ENCODE results near the gene GPR39. TPM values are rescaled to one million over a fixed set of nuclear protein-coding genes. Genes with fewer than 3 reads are reported as not detected.

The GPR39 gene
- total RNA-seq, 1 experiment from 2014 or later: 9.0 TPM

DNA sequence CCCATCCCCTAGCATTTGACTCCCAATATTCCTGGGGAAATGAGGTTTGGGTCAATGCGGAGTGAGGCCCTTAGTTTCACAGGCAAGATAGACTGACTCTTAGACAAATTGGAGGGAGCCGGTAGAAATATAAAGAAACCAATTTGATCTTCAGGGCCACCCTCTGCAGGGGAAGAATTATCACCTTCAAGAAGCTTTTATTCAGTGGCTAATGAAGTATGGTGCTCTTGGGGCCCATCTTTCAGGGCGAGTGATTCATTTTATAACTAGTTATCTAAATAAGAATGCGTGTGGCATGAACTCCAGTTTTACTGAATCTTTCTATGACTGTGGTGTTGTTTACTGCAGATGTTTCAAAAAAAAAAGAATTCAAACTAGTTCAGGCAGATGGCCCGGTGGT lies 165.0 kb downstream of the GPR39 start:
- H3K9me3 ChIP-seq (ENCODE audit: control insufficient read depth, insufficient read depth, low read depth, low read length): no peaks in the 10 kb centered on the region
- H3K36me3 ChIP-seq (ENCODE audit: control insufficient read depth, insufficient read depth, low read length): no peaks in the 10 kb centered on the region
- H3K4me1 ChIP-seq (ENCODE audit: control insufficient read depth, insufficient read depth, low read length): no peaks in the 10 kb centered on the region
- DNase-seq (ENCODE audit: low read depth, low spot score): no peak
- in situ Hi-C loops (cut with HindIII; ENCODE audit: low pct_unique_long_range_greater_than_20kb, low sequenced_read_pairs) (no loop called here), intact Hi-C loops (cut with micrococcal nuclease; ENCODE audit: unreplicated experiment) (no loop called here)
- CTCF ChIA-PET: no interaction called here
- POLR2A ChIA-PET: no interaction called here
- no TSS peak for BruUV-seq (replicated peaks)
- no peak overlapping the region for H3K27ac ChIP-seq (ENCODE audit: low read length)
- TF ChIP-seq, protein P1, sequence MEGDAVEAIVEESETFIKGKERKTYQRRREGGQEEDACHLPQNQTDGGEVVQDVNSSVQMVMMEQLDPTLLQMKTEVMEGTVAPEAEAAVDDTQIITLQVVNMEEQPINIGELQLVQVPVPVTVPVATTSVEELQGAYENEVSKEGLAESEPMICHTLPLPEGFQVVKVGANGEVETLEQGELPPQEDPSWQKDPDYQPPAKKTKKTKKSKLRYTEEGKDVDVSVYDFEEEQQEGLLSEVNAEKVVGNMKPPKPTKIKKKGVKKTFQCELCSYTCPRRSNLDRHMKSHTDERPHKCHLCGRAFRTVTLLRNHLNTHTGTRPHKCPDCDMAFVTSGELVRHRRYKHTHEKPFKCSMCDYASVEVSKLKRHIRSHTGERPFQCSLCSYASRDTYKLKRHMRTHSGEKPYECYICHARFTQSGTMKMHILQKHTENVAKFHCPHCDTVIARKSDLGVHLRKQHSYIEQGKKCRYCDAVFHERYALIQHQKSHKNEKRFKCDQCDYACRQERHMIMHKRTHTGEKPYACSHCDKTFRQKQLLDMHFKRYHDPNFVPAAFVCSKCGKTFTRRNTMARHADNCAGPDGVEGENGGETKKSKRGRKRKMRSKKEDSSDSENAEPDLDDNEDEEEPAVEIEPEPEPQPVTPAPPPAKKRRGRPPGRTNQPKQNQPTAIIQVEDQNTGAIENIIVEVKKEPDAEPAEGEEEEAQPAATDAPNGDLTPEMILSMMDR (IDR thresholded peaks at IDR 0.05): no peak
- no peak for TF ChIP-seq POLR2AphosphoS5 (IDR thresholded peaks at IDR 0.05; ENCODE audit: low read depth, low read length)
- TF ChIP-seq, protein P2, sequence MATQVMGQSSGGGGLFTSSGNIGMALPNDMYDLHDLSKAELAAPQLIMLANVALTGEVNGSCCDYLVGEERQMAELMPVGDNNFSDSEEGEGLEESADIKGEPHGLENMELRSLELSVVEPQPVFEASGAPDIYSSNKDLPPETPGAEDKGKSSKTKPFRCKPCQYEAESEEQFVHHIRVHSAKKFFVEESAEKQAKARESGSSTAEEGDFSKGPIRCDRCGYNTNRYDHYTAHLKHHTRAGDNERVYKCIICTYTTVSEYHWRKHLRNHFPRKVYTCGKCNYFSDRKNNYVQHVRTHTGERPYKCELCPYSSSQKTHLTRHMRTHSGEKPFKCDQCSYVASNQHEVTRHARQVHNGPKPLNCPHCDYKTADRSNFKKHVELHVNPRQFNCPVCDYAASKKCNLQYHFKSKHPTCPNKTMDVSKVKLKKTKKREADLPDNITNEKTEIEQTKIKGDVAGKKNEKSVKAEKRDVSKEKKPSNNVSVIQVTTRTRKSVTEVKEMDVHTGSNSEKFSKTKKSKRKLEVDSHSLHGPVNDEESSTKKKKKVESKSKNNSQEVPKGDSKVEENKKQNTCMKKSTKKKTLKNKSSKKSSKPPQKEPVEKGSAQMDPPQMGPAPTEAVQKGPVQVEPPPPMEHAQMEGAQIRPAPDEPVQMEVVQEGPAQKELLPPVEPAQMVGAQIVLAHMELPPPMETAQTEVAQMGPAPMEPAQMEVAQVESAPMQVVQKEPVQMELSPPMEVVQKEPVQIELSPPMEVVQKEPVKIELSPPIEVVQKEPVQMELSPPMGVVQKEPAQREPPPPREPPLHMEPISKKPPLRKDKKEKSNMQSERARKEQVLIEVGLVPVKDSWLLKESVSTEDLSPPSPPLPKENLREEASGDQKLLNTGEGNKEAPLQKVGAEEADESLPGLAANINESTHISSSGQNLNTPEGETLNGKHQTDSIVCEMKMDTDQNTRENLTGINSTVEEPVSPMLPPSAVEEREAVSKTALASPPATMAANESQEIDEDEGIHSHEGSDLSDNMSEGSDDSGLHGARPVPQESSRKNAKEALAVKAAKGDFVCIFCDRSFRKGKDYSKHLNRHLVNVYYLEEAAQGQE (IDR thresholded peaks at IDR 0.05; ENCODE audit: insufficient read depth in 1 of 2, low read depth in 2 of 2, low read length in 1 of 2): no peak
- no peak for TF ChIP-seq SIN3A (IDR thresholded peaks at IDR 0.05; ENCODE audit: borderline replicate concordance, insufficient read depth, low read depth, low read length)
- TF ChIP-seq TCF7L2 (IDR thresholded peaks at IDR 0.05; ENCODE audit: low read depth, low read length): no peak
- ATAC-seq: no peak
- no peak overlapping the region for H3K4me3 ChIP-seq (ENCODE audit: low read depth in 2 of 2, low read length in 2 of 2)
- H3K27me3 ChIP-seq (ENCODE audit: control insufficient read depth, insufficient read depth, low read length): no peaks in the 10 kb centered on the region

DNA sequence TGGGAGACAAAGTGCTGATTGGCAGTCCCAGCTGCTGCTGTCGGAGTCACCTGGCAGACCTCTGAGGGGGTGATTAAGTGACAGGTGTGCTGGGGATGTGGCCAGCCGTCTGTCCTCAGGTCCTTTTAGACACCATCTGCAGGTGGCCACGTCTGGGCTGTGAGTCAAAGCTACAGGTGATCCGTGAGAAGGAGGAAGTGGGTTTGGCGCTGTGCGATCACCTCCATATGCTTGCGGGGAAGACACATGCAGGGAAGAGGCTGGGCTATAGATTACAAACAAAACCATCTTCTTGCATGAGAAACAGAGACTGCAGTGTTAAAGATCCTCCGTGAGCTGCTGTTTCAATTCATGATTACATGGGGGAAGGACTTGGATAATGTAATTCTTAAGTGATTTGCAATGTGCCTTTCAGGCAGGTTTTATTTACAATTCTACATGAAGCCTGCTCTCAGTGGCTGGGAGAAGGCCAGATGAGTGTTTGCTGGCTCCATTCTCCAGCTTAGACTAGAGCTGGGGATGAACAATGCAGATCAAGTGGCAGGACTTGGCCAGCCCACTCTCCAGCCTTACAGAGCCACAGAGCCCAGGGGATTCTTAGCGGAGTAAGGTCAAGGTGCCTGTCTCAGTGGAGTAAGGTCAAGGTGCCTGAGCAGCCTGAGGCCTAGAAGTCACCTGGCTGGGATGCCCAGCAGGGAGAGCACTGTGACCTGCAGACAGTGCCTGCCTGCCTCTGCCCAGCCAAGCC lies 165.6 kb downstream of the GPR39 start:
- intact Hi-C loops (cut with micrococcal nuclease; ENCODE audit: unreplicated experiment) (no loop called here), in situ Hi-C loops (cut with HindIII; ENCODE audit: low pct_unique_long_range_greater_than_20kb, low sequenced_read_pairs) (no loop called here)
- Histone ChIP-seq H3K36me3 (ENCODE audit: control insufficient read depth, insufficient read depth, low read length) (no peaks in the 10 kb centered on the region), H3K4me3 (ENCODE audit: low read depth in 2 of 2, low read length in 2 of 2) (no peak overlapping the region), H3K27ac (ENCODE audit: low read length) (no peak overlapping the region), H3K4me1 (ENCODE audit: control insufficient read depth, insufficient read depth, low read length) (no peaks in the 10 kb centered on the region), H3K9me3 (ENCODE audit: control insufficient read depth, insufficient read depth, low read depth, low read length) (no peaks in the 10 kb centered on the region), H3K27me3 (ENCODE audit: control insufficient read depth, insufficient read depth, low read length) (no peaks in the 10 kb centered on the region)
- ChIA-PET CTCF (no interaction called here), POLR2A (no interaction called here)
- no TSS peak for BruUV-seq (replicated peaks)
- no peak for ATAC-seq
- DNase-seq (ENCODE audit: low read depth, low spot score): no peak
- TF ChIP-seq, protein P1 (IDR thresholded peaks at IDR 0.05): no peak
- TF ChIP-seq SIN3A (IDR thresholded peaks at IDR 0.05; ENCODE audit: borderline replicate concordance, insufficient read depth, low read depth, low read length) (no peak), TCF7L2 (IDR thresholded peaks at IDR 0.05; ENCODE audit: low read depth, low read length) (no peak), POLR2AphosphoS5 (IDR thresholded peaks at IDR 0.05; ENCODE audit: low read depth, low read length) (no peak)
- TF ChIP-seq, protein P2 (IDR thresholded peaks at IDR 0.05; ENCODE audit: insufficient read depth in 1 of 2, low read depth in 2 of 2, low read length in 1 of 2): no peak

All from Panc1 (cell line).